Measurements from ENCODE around the gene PPP2R5E. TPM values are rescaled to one million over a fixed set of nuclear protein-coding genes. Genes with fewer than 3 reads are reported as not detected.

The PPP2R5E gene
- total RNA-seq, 2 donors from 2014 or later, result 54.2 to 57.2 TPM

DNA sequence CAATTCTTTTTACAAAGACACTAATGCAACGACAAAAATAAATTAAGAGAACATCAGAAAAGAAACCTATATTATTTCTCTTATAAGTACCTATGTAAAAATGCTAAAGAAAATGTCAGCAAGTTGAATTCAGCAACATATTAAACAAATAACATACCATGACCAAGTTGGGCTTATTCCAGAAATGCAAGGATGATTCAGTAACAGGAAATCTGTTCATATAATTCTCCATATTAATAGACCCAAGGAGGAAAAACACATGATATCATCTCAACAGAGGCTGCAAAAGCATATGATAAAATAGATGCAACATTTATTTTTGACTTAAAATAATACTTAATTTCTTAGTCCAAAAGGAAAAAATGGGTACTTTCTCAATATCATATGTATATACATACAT is 199.3 kb downstream of the PPP2R5E start:
- DNase-seq (no peak), ATAC-seq (no peak)
- intact Hi-C loops (cut with DNase I, micrococcal nuclease), result no loop called here

DNA sequence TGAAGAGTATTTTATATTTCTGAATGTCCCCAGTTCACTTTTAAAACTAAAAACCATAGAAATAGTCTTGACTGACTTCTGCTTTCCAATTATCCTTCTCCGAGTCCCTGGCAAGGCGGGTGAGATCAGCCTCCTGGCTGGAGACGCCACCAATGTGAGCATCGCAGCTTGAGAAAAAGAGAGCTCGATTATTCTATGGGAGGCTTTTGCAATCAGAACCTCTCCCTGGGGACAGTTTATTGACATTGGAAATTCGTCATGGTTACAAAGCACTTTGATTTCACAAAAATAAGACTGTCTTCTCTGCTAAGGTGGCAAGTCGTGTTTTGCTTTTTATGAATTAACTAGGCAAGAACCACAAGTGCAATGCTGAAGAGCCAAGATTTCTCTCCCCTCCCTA is 200.8 kb downstream of the PPP2R5E start:
- intact Hi-C loops (cut with DNase I, micrococcal nuclease), result no loop called here
- DNase-seq (no peak), ATAC-seq (no peak)

GRCh38 chr14:63328787-63329737 is 214.1 kb downstream of the PPP2R5E start:
- no peak for DNase-seq
- ATAC-seq, result no peak
- intact Hi-C loops (cut with DNase I, micrococcal nuclease), result no loop called here

- ATAC-seq (no peak), DNase-seq (no peak)
- intact Hi-C loops (cut with DNase I, micrococcal nuclease), result no loop called here
Measured at GRCh38 chr14:63326840-63327239, 216.3 kb downstream of the PPP2R5E start.

GRCh38 chr14:63322897-63323573 is 220.1 kb downstream of the PPP2R5E start:
- no peak for ATAC-seq
- intact Hi-C loops (cut with DNase I, micrococcal nuclease), result no loop called here
- DNase-seq, result no peak

GRCh38 chr14:63322472-63322871 is 220.7 kb downstream of the PPP2R5E start:
- intact Hi-C loops (cut with DNase I, micrococcal nuclease), result no loop called here
- no peak for ATAC-seq
- DNase-seq, result no peak

Other genes starting within 250 kb of the PPP2R5E start
- gene GPHB5, start 224.4 kb downstream of the PPP2R5E start, total RNA-seq, result not detected
- gene WDR89, start 98.5 kb upstream of the PPP2R5E start, total RNA-seq, result 10 to 100 TPM; 10.8 to 12.1 TPM
- gene SGPP1, start 184.7 kb upstream of the PPP2R5E start, total RNA-seq, result 10 to 100 TPM; 16.5 to 23.8 TPM

Measured in left colon (tissue), 2 donors.